ENCODE results near the gene YWHAH.

Gene YWHAH

GRCh38 chr22:31933406-31933805 lies 10.9 kb upstream of the YWHAH start:
- peaks cover 7% of the 10 kb centered on the region for H3K27me3 Mint-ChIP-seq (ENCODE audit: low read depth, poor library complexity)

GRCh38 chr22:31933816-31934482 lies 10.4 kb upstream of the YWHAH start:
- peaks cover 39% of the 10 kb centered on the region for H3K4me1 Mint-ChIP-seq
- no peak for DNase-seq
- no peak overlapping the region for H3K4me3 Mint-ChIP-seq
- TF ChIP-seq CTCF (IDR thresholded peaks at IDR 0.05) = no peak
- H3K36me3 Mint-ChIP-seq (ENCODE audit: low read depth) = no peaks in the 10 kb centered on the region
- peaks cover 7% of the 10 kb centered on the region for H3K27me3 Mint-ChIP-seq (ENCODE audit: low read depth, poor library complexity)
- no peak overlapping the region for H3K27ac Mint-ChIP-seq
- no peaks in the 10 kb centered on the region for H3K9me3 Mint-ChIP-seq

More at GRCh38 chr22:31933406-31933805, 10.9 kb upstream of the YWHAH start:
- no peaks in the 10 kb centered on the region for H3K36me3 Mint-ChIP-seq (ENCODE audit: low read depth)
- no peak overlapping the region for H3K4me3 Mint-ChIP-seq
- H3K9me3 Mint-ChIP-seq = no peaks in the 10 kb centered on the region
- H3K4me1 Mint-ChIP-seq = peaks cover 38% of the 10 kb centered on the region
- TF ChIP-seq CTCF (IDR thresholded peaks at IDR 0.05) = no peak
- no peak for DNase-seq
- H3K27ac Mint-ChIP-seq = no peak overlapping the region

- Mint-ChIP-seq H3K36me3 (ENCODE audit: low read depth) (no peaks in the 10 kb centered on the region), H3K4me3 (no peak overlapping the region), H3K9me3 (no peaks in the 10 kb centered on the region), H3K27me3 (ENCODE audit: low read depth, poor library complexity) (peaks cover 3% of the 10 kb centered on the region), H3K4me1 (peaks cover 34% of the 10 kb centered on the region), H3K27ac (peak overlapping the region; percentile 87)
- no peak for DNase-seq
- TF ChIP-seq CTCF (IDR thresholded peaks at IDR 0.05) = no peak
Observed at GRCh38 chr22:31935961-31936635, 8.2 kb upstream of the YWHAH start.

GRCh38 chr22:31937341-31937740 lies 7.0 kb upstream of the YWHAH start:
- no peaks in the 10 kb centered on the region for H3K36me3 Mint-ChIP-seq (ENCODE audit: low read depth)
- no peak overlapping the region for H3K27ac Mint-ChIP-seq

GRCh38 chr22:31938296-31938695 lies 6.0 kb upstream of the YWHAH start:
- Mint-ChIP-seq H3K4me3 (no peak overlapping the region), H3K9me3 (no peaks in the 10 kb centered on the region), H3K27me3 (ENCODE audit: low read depth, poor library complexity) (peaks cover 6% of the 10 kb centered on the region), H3K27ac (no peak overlapping the region), H3K4me1 (peaks cover 25% of the 10 kb centered on the region), H3K36me3 (ENCODE audit: low read depth) (no peaks in the 10 kb centered on the region)
- TF ChIP-seq CTCF (IDR thresholded peaks at IDR 0.05) = no peak
- no peak for DNase-seq

More at GRCh38 chr22:31937341-31937740, 7.0 kb upstream of the YWHAH start:
- Mint-ChIP-seq H3K9me3 (no peaks in the 10 kb centered on the region), H3K27me3 (ENCODE audit: low read depth, poor library complexity) (peaks cover 3% of the 10 kb centered on the region), H3K4me1 (peaks cover 25% of the 10 kb centered on the region), H3K4me3 (no peak overlapping the region)
- TF ChIP-seq CTCF (IDR thresholded peaks at IDR 0.05) = no peak
- DNase-seq = no peak

GRCh38 chr22:31940506-31940905 lies 3.8 kb upstream of the YWHAH start:
- H3K4me3 Mint-ChIP-seq = no peak overlapping the region
- TF ChIP-seq CTCF (IDR thresholded peaks at IDR 0.05) = no peak
- no peak overlapping the region for H3K27ac Mint-ChIP-seq
- peaks cover 6% of the 10 kb centered on the region for H3K27me3 Mint-ChIP-seq (ENCODE audit: low read depth, poor library complexity)
- H3K4me1 Mint-ChIP-seq = peaks cover 25% of the 10 kb centered on the region
- no peak for DNase-seq
- no peaks in the 10 kb centered on the region for H3K9me3 Mint-ChIP-seq
- H3K36me3 Mint-ChIP-seq (ENCODE audit: low read depth) = no peaks in the 10 kb centered on the region
